Esophagus squamous epithelium (tissue), 4 donors: Measurements from ENCODE around the gene FNDC11.

Experiments
- CTCF ChIP-seq, 6 experiments: fragments of 450-650 bp in 4 of 6; fragments of 200-600 bp in 2 of 6; sonication (generic) in 2 of 6; IDR thresholded peaks; one replicate each; pipeline ENCODE4 v1.5.1; 2016 to 2019; ENCODE audit warnings: antibody characterized with exemption in 6 of 6, mild to moderate bottlenecking in 4 of 6, moderate library complexity in 4 of 6
- POLR2A ChIP-seq, 4 donors: fragments of 450-650 bp; IDR thresholded peaks; one replicate each; pipeline ENCODE4 v1.6.1; 2017; ENCODE audit warnings: antibody characterized with exemption in 4 of 4, mild to moderate bottlenecking in 4 of 4, moderate library complexity in 3 of 4

GRCh38 chr20:63568170-63568981 lies 14.4 kb downstream of the FNDC11 start:
- no peak for TF ChIP-seq CTCF (IDR thresholded peaks at IDR 0.05)
- TF ChIP-seq POLR2A (IDR thresholded peaks at IDR 0.05): no peak
